Osteocyte (in vitro differentiated cells): ENCODE data around the gene MAN2A1. TPM values are rescaled to one million over a fixed set of nuclear protein-coding genes. Genes with fewer than 3 reads are reported as not detected.

Experiments used
- DNase-seq: peaks from one replicate; pipeline ENCODE4 v3.0.0; 2021; ENCODE audit warnings: mixed read lengths; ENCODE audit not compliant: unreplicated experiment; ENCODE audit errors: extremely low spot score
- H3K27ac Mint-ChIP-seq: one replicate; pipeline ENCODE4 v1.8.0; 2021; ENCODE audit warnings: mild to moderate bottlenecking, mixed read lengths; ENCODE audit not compliant: unreplicated experiment
- H3K27me3 Mint-ChIP-seq: one replicate; pipeline ENCODE4 v1.8.0; 2021; ENCODE audit warnings: mixed read lengths; ENCODE audit not compliant: unreplicated experiment
- H3K36me3 Mint-ChIP-seq: one replicate; pipeline ENCODE4 v1.8.0; 2021; ENCODE audit warnings: mixed read lengths; ENCODE audit not compliant: unreplicated experiment
- H3K4me1 Mint-ChIP-seq: one replicate; pipeline ENCODE4 v1.8.0; 2021; ENCODE audit warnings: mixed read lengths; ENCODE audit not compliant: unreplicated experiment
- H3K4me3 Mint-ChIP-seq: one replicate; pipeline ENCODE4 v1.8.0; 2021; ENCODE audit warnings: mild to moderate bottlenecking, moderate library complexity, mixed read lengths; ENCODE audit not compliant: unreplicated experiment
- H3K9me3 Mint-ChIP-seq: one replicate; pipeline ENCODE4 v1.8.0; 2021; ENCODE audit warnings: mixed read lengths; ENCODE audit not compliant: unreplicated experiment
- CTCF ChIP-seq: fragments of 200-600 bp; sonication (generic); IDR thresholded peaks from 2 replicates; pipeline ENCODE4 v1.5.0; 2021; ENCODE audit warnings: antibody characterized with exemption, mild to moderate bottlenecking, moderate library complexity
- total RNA-seq: library from RNA; stranded (reverse); gene quantifications from 2 replicates; pipeline ENCODE4 v1.2.1, GENCODE V29; 2021

The MAN2A1 gene
- total RNA-seq, 1 donor from 2014 or later: 139 TPM

DNA sequence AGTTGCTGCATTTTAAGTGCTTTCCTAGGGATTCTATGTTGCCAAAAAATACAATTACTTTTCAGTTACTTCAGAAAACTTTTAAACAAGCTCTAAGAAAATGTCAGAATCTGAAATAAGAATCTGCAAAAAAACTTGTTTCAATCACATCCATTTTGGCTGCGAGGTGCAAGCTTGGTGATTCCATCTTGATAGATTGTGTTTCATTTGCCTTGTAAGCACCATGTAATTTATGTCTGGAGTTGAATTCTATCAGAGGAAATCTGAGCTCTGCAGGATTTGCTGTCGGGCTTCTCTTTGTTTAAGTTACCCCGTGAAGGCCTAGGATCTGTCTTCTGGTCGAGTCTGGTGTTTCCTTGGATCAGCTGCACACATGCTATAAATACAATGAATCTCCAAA lies 40.4 kb upstream of the MAN2A1 start:
- Mint-ChIP-seq H3K27me3 (no peaks in the 10 kb centered on the region), H3K36me3 (no peaks in the 10 kb centered on the region), H3K4me3 (no peak overlapping the region), H3K4me1 (peaks cover 27% of the 10 kb centered on the region), H3K27ac (no peak overlapping the region), H3K9me3 (no peaks in the 10 kb centered on the region)
- no peak for DNase-seq
- no peak for TF ChIP-seq CTCF

DNA sequence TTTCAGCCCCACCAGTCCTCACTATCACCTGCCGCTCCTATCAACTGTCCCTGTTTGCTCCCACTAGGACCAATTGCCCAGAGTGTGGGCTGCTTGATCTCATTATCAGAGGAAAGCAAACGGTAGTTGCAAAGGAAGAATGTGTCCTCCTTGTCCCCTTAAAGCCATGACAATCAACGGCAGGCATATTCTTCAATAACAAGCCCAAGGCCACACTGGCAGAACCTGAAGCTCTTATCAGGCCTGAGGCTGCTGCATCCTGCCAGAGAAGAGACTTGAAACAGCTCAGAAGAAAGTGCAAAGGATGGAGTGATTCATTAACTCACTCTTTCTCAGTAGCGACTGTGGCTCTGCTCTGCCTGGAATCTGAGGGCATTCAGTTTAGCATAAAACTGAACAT lies 39.2 kb upstream of the MAN2A1 start:
- Mint-ChIP-seq H3K9me3 (no peaks in the 10 kb centered on the region), H3K4me3 (no peak overlapping the region), H3K27me3 (no peaks in the 10 kb centered on the region), H3K27ac (no peak overlapping the region), H3K4me1 (peaks cover 18% of the 10 kb centered on the region), H3K36me3 (no peaks in the 10 kb centered on the region)
- TF ChIP-seq CTCF: no peak
- DNase-seq: no peak

GRCh38 chr5:109652096-109652495 lies 37.6 kb upstream of the MAN2A1 start:
- no peaks in the 10 kb centered on the region for H3K36me3 Mint-ChIP-seq
- no peaks in the 10 kb centered on the region for H3K27me3 Mint-ChIP-seq
- no peak for DNase-seq
- H3K4me3 Mint-ChIP-seq: no peak overlapping the region
- no peak for TF ChIP-seq CTCF
- H3K27ac Mint-ChIP-seq: no peak overlapping the region
- H3K9me3 Mint-ChIP-seq: no peaks in the 10 kb centered on the region
- H3K4me1 Mint-ChIP-seq: peaks cover 17% of the 10 kb centered on the region

GRCh38 chr5:109653042-109653441 lies 36.7 kb upstream of the MAN2A1 start:
- TF ChIP-seq CTCF: no peak
- Mint-ChIP-seq H3K4me1 (peaks cover 21% of the 10 kb centered on the region), H3K27me3 (no peaks in the 10 kb centered on the region), H3K36me3 (no peaks in the 10 kb centered on the region), H3K27ac (no peak overlapping the region), H3K9me3 (no peaks in the 10 kb centered on the region), H3K4me3 (no peak overlapping the region)
- DNase-seq: no peak

GRCh38 chr5:109653561-109654239 lies 36.0 kb upstream of the MAN2A1 start:
- Mint-ChIP-seq H3K4me1 (peaks cover 27% of the 10 kb centered on the region), H3K9me3 (no peaks in the 10 kb centered on the region), H3K36me3 (no peaks in the 10 kb centered on the region), H3K4me3 (no peak overlapping the region), H3K27me3 (no peaks in the 10 kb centered on the region), H3K27ac (no peak overlapping the region)
- DNase-seq: no peak
- TF ChIP-seq CTCF: no peak
